ENCODE results near the gene WNT3A.
A peak's percentile ranks its signal among the peaks of the same experiment; 100 is the strongest.

WNT3A gene

DNA sequence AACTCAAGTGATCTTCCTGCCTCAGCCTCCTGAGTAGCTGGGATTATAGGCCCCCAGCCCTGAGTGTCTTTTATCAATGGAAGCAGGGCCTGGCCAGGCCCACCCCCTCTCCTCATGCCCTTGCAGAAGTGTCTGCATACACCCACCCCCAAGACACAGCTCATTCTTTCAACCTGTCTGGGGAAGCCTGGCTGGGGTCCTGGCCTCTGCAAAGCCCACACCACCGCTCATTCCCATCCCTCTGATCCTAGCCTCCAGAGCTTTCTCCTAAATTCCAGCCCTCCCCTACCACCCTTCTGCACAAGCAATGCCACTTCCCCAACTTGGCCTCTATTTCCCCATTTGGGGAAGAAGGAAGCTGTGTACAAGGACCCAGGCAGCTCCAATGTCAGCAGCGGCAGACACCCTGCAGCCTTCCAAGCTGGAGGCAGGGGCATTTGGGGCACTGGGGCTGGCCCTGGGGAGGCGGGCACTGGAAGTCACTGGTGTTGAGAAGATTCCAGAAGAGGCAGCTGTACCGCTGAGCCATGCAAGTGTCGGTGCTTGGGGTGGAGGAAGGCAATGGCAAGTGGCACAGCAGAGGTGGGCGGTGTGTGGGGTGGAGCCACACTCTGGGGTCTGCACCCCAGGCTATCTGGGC lies 42.0 kb downstream of the WNT3A start:
- DNase-seq (ENCODE audit: low read depth in 2 of 2) = no peak

DNA sequence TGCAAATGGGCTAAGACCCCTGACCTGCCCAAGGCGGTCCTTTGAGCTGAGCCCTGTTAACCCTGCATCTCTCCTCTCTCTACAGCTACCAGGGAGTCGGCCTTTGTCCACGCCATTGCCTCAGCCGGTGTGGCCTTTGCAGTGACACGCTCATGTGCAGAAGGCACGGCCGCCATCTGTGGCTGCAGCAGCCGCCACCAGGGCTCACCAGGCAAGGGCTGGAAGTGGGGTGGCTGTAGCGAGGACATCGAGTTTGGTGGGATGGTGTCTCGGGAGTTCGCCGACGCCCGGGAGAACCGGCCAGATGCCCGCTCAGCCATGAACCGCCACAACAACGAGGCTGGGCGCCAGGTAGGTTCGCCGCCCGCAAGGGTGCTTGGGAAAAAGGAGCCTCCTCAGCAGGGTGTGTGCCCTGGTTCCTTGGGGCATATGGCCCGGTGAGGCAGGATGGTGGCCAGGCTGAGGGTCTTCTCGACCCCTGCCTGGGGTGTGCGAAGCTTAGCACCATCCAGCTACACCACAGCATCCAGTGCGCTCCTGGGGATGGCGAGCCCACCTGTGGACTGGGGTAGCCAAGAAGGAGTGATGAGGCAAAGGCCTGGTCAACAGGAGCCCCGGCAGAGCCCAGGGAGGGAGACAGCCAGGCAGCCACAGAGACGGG lies 43.9 kb downstream of the WNT3A start:
- DNase-seq (ENCODE audit: low read depth in 2 of 2) = no peak

DNA sequence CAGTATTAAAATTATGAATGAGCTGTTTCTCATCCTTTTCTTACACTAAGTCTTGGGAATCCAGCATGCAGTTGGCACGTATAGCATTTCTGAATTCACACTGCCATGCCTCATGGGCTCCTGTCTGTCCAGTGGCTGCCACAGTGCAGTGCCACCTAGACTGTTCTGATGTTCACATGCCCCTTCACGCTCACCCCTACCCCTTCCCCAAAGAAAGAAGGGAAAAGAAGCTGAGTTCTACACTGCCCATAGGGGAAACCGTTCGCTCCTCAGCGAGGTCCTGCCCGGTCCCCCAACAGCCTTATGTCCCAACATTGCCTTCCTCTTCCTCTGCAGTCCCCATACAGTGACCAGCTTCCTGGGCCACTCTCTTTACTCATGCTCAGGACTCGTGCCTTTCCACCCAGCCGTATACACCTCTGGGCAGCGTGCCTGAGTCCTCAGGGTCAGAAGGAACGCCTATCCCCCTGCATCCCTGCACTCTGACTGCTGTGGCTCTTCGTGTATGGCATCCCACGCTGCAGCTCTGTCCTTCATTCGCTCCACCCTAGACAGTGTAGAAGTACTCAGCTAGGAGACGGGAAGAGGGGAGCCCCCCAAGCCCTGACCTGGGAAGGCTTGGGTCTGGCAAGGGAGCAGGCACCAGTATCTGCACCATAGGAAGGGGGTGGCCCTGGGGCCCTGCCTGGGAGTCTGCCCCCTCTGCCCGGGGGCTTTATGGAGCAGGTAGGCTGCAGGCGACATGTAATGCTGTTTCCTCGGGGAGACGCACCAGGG lies 51.6 kb downstream of the WNT3A start:
- no peak for DNase-seq (ENCODE audit: low read depth in 2 of 2)

DNA sequence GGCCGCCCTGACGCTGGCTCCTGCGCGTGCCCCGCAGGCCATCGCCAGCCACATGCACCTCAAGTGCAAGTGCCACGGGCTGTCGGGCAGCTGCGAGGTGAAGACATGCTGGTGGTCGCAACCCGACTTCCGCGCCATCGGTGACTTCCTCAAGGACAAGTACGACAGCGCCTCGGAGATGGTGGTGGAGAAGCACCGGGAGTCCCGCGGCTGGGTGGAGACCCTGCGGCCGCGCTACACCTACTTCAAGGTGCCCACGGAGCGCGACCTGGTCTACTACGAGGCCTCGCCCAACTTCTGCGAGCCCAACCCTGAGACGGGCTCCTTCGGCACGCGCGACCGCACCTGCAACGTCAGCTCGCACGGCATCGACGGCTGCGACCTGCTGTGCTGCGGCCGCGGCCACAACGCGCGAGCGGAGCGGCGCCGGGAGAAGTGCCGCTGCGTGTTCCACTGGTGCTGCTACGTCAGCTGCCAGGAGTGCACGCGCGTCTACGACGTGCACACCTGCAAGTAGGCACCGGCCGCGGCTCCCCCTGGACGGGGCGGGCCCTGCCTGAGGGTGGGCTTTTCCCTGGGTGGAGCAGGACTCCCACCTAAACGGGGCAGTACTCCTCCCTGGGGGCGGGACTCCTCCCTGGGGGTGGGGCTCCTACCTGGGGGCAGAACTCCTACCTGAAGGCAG lies 52.3 kb downstream of the WNT3A start:
- no peak for DNase-seq (ENCODE audit: low read depth in 2 of 2)

DNA sequence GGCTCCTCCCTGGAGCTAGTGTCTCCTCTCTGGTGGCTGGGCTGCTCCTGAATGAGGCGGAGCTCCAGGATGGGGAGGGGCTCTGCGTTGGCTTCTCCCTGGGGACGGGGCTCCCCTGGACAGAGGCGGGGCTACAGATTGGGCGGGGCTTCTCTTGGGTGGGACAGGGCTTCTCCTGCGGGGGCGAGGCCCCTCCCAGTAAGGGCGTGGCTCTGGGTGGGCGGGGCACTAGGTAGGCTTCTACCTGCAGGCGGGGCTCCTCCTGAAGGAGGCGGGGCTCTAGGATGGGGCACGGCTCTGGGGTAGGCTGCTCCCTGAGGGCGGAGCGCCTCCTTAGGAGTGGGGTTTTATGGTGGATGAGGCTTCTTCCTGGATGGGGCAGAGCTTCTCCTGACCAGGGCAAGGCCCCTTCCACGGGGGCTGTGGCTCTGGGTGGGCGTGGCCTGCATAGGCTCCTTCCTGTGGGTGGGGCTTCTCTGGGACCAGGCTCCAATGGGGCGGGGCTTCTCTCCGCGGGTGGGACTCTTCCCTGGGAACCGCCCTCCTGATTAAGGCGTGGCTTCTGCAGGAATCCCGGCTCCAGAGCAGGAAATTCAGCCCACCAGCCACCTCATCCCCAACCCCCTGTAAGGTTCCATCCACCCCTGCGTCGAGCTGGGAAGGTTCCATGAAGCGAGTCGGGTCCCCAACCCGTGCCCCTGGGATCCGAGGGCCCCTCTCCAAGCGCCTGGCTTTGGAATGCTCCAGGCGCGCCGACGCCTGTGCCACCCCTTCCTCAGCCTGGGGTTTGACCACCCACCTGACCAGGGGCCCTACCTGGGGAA lies 53.0 kb downstream of the WNT3A start:
- peak in 1 of 2 donors; percentile 49 for DNase-seq (ENCODE audit: low read depth in 2 of 2)

DNA sequence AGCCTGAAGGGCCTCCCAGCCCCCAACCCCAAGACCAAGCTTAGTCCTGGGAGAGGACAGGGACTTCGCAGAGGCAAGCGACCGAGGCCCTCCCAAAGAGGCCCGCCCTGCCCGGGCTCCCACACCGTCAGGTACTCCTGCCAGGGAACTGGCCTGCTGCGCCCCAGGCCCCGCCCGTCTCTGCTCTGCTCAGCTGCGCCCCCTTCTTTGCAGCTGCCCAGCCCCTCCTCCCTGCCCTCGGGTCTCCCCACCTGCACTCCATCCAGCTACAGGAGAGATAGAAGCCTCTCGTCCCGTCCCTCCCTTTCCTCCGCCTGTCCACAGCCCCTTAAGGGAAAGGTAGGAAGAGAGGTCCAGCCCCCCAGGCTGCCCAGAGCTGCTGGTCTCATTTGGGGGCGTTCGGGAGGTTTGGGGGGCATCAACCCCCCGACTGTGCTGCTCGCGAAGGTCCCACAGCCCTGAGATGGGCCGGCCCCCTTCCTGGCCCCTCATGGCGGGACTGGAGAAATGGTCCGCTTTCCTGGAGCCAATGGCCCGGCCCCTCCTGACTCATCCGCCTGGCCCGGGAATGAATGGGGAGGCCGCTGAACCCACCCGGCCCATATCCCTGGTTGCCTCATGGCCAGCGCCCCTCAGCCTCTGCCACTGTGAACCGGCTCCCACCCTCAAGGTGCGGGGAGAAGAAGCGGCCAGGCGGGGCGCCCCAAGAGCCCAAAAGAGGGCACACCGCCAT lies 53.8 kb downstream of the WNT3A start:
- no peak for DNase-seq (ENCODE audit: low read depth in 2 of 2)

DNA sequence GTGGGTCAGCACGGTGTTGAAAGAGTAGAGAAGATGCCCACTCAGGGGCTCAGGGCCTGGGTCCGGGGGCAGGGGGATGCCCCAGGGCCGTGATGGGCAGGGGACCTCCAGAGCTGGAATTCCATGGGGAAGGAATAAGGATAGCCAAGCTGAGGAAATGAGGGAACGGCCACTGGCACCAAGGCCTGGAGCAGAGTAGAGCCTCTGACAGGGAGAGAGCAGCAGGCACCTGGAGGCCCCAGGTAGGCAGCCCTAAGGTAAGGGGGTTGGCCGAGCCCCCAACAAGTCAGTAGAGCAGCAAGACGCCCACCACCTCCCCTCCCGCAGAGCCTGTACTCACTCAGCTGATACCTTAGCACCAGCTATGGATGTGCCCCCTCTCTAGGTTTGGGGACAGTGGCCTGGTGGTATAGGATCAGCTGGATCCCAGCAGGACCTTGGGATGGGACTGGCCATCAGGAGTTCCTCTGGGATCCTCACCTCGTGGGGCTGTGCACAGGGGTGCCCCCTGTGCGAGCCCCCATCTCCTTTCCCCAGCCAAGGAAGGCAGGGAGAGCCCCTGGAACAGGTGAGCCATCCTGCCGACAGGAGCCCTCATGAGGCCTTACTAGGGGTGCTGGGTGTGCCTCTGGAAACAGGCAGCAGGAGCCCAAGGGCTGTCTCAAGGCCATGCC lies 54.8 kb downstream of the WNT3A start:
- DNase-seq (ENCODE audit: low read depth in 2 of 2) = no peak

DNA sequence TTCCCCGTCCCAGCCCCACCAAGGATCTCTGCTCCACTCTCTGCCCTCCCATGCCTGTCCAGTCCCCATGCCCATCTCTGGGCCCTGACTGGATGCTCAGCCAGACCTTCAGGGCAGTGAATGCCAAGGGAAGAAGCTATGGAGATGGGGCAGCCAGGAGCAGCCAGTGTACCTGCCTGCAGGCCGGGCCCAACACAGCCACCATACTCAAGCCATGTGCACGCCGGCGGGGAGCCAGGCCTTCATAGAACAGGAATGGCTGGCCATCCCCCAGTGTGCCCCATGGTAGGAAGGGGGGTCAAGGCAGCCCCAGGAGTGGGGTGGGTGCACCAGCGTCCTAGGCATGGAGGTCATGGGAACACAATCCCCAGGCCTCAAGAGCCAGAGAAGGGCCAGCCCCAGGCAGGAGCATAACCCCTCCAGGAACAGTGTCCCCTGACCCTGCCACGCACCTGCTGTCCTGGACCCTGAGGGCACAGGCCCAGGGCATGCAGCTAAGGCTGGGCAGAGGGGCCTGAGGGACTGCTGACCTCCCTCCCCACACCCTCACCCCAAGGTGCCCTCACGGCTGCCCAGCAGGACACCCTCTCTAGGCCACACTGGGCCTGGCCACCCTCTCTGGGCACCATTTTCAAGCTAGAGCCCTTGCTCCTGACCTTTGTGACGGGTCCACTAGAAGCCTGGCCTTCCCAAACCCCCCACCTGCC lies 55.4 kb downstream of the WNT3A start:
- DNase-seq (ENCODE audit: low read depth in 2 of 2) = no peak

DNA sequence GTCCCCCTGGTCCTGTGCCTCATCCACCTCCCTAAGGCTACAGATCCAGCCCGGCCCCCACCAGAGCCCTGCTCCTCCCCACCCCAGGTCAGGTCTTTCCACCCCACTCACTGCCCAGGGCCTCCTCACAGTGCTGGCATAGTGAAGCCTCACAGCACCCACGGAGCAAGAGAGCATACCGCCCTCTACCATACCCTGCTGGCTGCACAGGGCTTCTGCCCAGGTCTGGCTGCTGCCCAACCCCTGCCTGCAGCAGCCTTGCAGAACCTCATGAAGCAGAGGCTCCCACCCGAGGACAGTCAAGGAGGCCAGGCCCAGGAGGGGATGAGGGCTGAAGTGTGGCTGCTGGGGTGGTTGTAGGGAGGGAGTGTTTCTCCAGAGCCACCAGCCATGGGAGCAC lies 56.0 kb downstream of the WNT3A start:
- no peak for DNase-seq (ENCODE audit: low read depth in 2 of 2)

DNA sequence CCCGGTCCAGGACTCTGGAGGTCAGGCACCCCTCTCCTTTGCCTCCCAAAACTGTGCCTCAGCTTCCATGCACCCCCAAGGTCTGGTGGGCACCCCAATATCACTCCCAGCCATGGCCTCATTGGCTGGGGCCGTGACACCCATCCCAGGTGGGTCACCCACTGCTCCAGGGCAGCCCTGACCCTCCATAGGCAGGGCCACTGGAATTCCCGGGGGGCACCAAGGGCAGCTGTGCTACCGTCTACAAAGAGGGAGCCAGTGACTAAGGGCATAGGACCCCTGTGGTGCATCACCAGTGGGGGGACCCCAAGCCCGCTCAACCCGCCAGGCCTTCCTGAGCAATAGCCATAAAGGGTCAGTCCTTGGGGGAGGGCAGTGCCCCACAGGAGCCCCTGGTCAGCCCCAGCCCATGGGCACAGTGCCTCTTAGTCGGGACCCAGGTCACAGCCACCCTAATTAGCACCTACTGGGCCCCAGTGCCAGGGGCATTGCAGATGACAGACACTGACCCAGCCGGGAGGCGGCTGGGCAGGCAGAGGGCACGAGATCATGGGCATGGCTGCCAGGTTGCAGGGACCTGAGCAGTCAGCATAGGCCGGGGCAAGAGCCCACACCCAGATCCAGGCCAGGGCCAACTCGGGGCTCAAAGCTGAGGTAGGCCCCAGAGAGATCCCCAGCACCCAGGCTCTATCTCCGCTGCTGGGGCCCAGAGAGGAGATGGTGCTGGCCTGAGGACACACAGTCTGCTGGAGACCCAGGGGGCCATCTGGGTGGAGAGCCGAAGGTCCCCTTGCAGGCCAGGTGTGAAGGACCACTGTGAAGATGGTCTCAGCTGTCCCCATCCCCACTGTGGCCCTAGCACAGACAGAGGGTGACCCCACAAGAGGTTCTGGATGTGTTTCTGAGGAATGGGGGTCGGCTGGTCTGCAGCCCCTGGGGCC lies 56.7 kb downstream of the WNT3A start:
- DNase-seq (ENCODE audit: low read depth in 2 of 2) = no peak

DNA sequence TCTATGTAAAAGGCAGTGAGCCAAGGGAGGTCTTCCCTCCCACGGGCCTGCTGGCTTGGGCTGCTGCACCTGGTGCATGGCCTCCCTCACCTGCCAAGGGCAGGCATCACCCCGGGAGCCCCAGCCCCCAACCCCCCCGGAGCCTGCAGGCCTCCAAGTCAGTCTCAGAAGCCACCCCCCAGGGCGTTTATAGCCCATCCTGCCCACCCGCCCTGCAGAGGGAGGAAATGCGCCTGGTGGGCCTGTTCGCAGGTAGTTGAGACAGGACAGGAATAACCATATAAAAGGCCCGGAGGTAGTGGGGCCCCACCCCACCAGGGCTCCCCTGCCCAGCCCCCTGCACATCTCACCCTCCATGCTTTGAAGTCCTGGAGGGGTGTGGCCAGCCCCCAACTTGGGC lies 57.5 kb downstream of the WNT3A start:
- no peak for DNase-seq (ENCODE audit: low read depth in 2 of 2)

DNA sequence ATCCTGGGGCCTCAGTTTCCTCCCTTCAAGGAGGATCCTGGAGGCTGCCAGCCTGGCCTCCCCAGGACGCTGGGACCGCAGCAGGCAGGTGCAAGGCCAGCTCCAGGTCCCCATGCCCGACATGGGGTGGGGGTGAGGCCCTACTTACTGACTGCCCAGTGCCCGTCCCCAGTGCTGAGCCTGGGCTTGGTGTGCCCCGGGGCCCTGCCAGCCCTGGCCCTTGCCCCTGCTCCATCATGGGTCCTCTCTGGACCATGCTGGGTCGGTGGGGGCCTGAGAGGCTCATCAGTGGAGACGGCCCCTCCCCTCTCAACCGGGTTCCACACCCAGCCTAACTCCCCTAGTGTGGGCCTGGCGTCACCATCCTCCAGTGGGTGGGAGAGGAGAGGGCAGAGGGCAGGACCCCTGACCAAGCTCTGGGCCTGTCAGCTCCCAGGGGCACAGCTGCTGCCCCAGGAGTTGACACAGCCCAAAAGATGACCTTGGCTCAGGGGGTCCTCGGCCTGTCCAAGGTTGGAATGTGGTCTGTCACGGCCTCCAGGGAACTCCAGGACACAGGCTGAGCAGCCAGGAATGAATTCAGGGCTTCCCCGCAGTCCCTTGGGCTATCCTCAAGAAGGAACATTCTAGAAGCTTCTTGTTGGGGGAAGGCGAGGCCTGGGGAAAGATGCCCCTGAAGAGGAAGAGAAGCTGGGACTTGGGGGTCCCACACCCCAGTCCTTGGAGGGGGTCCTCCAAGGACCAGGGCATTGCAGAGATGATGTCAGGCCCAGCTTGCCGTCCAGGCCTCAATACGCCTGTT lies 58.1 kb downstream of the WNT3A start:
- DNase-seq (ENCODE audit: low read depth in 2 of 2) = no peak

DNA sequence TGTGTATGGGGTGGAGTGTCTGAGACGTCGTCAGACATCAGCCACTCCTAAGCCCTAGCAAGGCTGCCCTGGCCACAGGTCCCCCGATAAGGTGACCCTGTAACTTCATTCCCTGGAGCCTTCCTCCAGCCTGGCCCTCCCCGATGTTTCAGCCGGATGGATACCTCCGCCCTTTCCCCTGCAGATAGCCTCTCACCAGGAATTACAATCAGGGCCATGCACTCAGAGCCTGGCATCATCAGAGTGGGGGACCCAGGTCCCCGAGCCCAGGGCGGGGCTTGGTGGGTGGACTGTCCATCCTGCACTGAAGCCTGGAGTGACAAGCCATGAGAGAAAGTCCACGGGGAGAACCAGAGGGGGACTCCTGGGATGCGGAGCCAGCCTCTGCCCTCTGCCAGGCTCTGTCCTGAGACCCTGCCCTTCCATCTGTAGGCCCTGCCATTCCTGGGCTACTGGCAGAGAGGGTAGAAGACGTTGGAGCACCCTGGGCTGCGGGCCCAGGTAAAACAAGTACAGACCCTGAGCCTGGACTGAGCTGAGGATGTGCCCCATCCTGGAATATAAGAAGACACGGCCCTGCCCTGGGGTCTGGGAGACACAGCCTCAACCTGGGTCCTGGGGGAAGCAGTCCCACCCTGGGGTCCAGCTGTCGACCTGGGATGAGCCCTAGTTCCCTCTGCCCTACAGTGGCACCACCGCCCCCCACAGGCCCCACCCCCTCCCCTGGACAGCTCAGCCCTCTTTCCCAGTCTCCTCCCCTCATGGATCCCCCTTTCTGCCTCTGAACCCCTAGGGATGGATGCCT lies 58.9 kb downstream of the WNT3A start:
- DNase-seq (ENCODE audit: low read depth in 2 of 2) = no peak

DNA sequence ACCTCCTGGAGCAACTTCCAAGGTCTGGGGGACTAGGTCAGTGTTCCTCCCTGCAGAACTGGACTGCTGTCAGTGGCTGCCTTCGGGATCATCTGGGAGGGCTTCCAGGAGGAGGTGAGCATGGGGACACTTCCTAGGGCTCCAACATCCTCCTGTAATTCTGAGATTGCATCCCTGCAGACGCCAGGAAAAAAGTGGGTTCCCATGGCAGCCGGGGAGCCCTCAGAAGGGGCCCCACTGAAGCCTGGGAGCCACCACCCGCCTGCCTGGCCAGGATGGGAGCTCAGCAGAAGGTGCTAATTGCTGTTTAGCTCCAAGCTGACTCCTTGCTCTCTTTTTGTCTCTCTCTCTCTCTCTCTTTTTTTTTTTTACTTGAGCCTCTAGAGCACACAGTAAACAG lies 59.6 kb downstream of the WNT3A start:
- no peak for DNase-seq (ENCODE audit: low read depth in 2 of 2)

DNA sequence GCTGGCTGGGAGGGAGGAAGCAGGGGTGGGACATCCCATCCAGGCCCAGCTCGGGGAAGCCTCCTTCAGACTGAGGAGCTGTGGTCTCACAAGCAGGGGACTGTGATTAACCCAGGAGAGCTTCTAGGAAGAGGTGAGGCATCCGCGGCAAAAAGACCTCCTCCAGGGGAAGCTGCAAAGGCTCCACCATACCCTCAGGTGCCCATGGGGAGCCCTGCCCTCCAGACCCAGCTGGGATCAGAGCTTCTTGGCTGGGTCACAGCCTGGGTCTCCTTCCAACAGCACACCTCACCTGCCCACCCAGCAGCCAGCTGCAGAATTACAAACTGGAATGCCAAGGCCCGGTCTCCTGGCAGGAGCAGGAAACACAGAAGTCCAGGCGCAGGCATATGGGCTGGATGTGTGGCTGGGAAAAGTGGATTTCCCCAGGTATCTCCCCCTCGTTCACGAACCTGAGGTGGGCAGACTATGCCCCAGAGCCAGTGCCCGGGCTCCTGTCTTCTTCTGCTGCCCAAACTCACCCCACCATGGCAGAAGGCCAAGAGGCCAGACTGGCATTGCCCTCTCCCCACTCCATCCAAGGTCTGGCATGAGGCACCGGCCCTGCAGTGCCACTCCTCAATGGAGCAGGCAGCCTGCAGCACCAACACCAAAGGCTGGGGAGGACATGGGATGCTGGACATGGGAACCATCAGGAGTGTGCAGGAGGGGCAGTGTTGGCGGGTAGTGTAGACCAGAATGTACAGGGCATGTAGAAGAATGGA lies 60.3 kb downstream of the WNT3A start:
- no peak for DNase-seq (ENCODE audit: low read depth in 2 of 2)

DNA sequence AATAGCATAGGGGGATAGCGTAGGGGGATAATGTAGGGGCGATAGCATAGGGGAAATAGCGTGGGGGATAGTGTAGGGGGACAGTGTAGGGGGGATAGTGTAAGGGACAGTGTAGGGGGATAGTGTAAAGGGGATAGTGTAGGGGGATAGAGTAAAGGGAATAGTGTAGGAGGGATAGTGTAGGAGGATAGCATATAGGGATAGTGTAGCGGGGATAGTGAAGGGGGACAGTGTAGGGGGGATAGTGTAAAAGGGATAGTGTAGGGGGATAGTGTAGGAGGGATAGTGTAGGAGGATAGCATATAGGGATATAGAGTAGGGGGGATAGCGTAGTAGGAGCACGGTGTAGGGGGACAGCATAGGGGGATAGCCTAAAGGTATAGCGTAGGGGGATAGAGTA lies 61.6 kb downstream of the WNT3A start:
- no peak for DNase-seq (ENCODE audit: low read depth in 2 of 2)

All from activated CD8-positive, alpha-beta memory T cell treated with anti-CD3 and anti-CD28 coated beads for 4 hours (primary cell).